Measurements from ENCODE around the gene TRPM2. TPM values are rescaled to one million over a fixed set of nuclear protein-coding genes. Genes with fewer than 3 reads are reported as not detected.

TRPM2 gene
- total and polyA plus RNA-seq, 8 donors, result 1.3 to 10.3 (median 2.4) TPM

GRCh38 chr21:44347911-44348451, 5.4 kb upstream of the TRPM2 start:
- no peaks in the 10 kb centered on the region for H3K36me3 ChIP-seq
- no peak for TF ChIP-seq CTCF (IDR thresholded peaks at IDR 0.05)
- TF ChIP-seq EP300 (IDR thresholded peaks at IDR 0.05), result no peak
- TF ChIP-seq POLR2AphosphoS5 (IDR thresholded peaks at IDR 0.05), result no peak
- TF ChIP-seq POLR2A (IDR thresholded peaks at IDR 0.05), result no peak
- H3K27ac ChIP-seq, result no peak overlapping the region
- 45 to 53% (median 51%) methylated on average over 20 to 22 of the region's 22 CpGs for WGBS, 5 donors
- intact Hi-C loops (cut with DNase I; ENCODE audit: low total_unique reads), result no loop called here
- no peak overlapping the region for H3K4me3 ChIP-seq
- H3K27me3 ChIP-seq, result peaks cover 16 to 64% (median 36%) of the 10 kb centered on the region in 3 donors
- H3K4me1 ChIP-seq, result peaks cover 0 to 31% (median 11%) of the 10 kb centered on the region in 4 donors
- no peaks in the 10 kb centered on the region for H3K9me3 ChIP-seq
- DNase-seq, result no peak

GRCh38 chr21:44348861-44349260, 4.6 kb upstream of the TRPM2 start:
- no peak for DNase-seq
- intact Hi-C loops (cut with DNase I; ENCODE audit: low total_unique reads), result no loop called here
- TF ChIP-seq POLR2A (IDR thresholded peaks at IDR 0.05), result no peak
- no peak for TF ChIP-seq EP300 (IDR thresholded peaks at IDR 0.05)
- no peak for TF ChIP-seq CTCF (IDR thresholded peaks at IDR 0.05)
- no peak for TF ChIP-seq POLR2AphosphoS5 (IDR thresholded peaks at IDR 0.05)
- WGBS, 5 donors, result 84 to 94% (median 91%) methylated on average over 14 to 19 of the region's 19 CpGs
- peaks cover 16 to 64% (median 36%) of the 10 kb centered on the region in 3 donors for H3K27me3 ChIP-seq
- peaks cover 0 to 35% (median 11%) of the 10 kb centered on the region in 4 donors for H3K4me1 ChIP-seq
- H3K4me3 ChIP-seq, result no peak overlapping the region
- H3K27ac ChIP-seq, result no peak overlapping the region
- no peaks in the 10 kb centered on the region for H3K36me3 ChIP-seq
- H3K9me3 ChIP-seq, result no peaks in the 10 kb centered on the region

- Histone ChIP-seq H3K4me3 (peak overlapping the region in 1 of 4 donors; percentile 19), H3K27ac (no peak overlapping the region), H3K4me1 (peaks cover 0 to 35% (median 11%) of the 10 kb centered on the region in 4 donors), H3K9me3 (no peaks in the 10 kb centered on the region), H3K27me3 (peaks cover 16 to 64% (median 36%) of the 10 kb centered on the region in 3 donors), H3K36me3 (no peaks in the 10 kb centered on the region)
- whole genome bisulfite sequencing, 5 donors, result 65 to 74% (median 71%) methylated on average over 8 to 12 of the region's 12 CpGs
- intact Hi-C loops (cut with DNase I; ENCODE audit: low total_unique reads), result no loop called here
- TF ChIP-seq CTCF (IDR thresholded peaks at IDR 0.05) (no peak), POLR2AphosphoS5 (IDR thresholded peaks at IDR 0.05) (no peak), POLR2A (IDR thresholded peaks at IDR 0.05) (no peak), EP300 (IDR thresholded peaks at IDR 0.05) (no peak)
- no peak for DNase-seq
Observed at GRCh38 chr21:44349416-44349846, 4.0 kb upstream of the TRPM2 start.

GRCh38 chr21:44349847-44350772, 3.3 kb upstream of the TRPM2 start:
- WGBS, 5 donors, result 4 to 22% (median 14%) methylated on average over 14 to 111 of the region's 113 CpGs
- no peaks in the 10 kb centered on the region for H3K36me3 ChIP-seq
- H3K4me1 ChIP-seq, result peaks cover 0 to 40% (median 11%) of the 10 kb centered on the region in 4 donors
- no peak for TF ChIP-seq EP300 (IDR thresholded peaks at IDR 0.05)
- no peak for TF ChIP-seq POLR2A (IDR thresholded peaks at IDR 0.05)
- TF ChIP-seq CTCF (IDR thresholded peaks at IDR 0.05), result no peak
- no peak for TF ChIP-seq POLR2AphosphoS5 (IDR thresholded peaks at IDR 0.05)
- H3K4me3 ChIP-seq, result peak overlapping the region in 3 of 4 donors; percentile 16 to 31 (median 19)
- intact Hi-C loops (cut with DNase I; ENCODE audit: low total_unique reads), result loop anchor here (10.0 kb wide), 1 partner anchor 125 kb away; no protein-coding TSS in a partner anchor
- H3K27me3 ChIP-seq, result peaks cover 16 to 66% (median 36%) of the 10 kb centered on the region in 3 donors
- DNase-seq, result peak in 1 of 2 donors; percentile 27
- no peaks in the 10 kb centered on the region for H3K9me3 ChIP-seq
- H3K27ac ChIP-seq, result no peak overlapping the region

All from stomach (tissue), 9 donors.